H1 (cell line): ENCODE measurements around the gene PRDM5. TPM values are rescaled to one million over a fixed set of nuclear protein-coding genes. Genes with fewer than 3 reads are reported as not detected.

Experiments used
- CTCF ChIA-PET: fragments of 300-600 bp; sonication (Branson Sonifier 250); formaldehyde crosslinking; loops from one replicate; lab custom pipeline; 2021; ENCODE audit not compliant: partially characterized antibody; lab: Charles Lee
- POLR2A ChIA-PET: fragments of 300-600 bp; sonication (Branson Sonifier 250); formaldehyde crosslinking; loops from one replicate; lab custom pipeline; 2021; ENCODE audit warnings: inconsistent platforms; ENCODE audit not compliant: partially characterized antibody; lab: Charles Lee
- DNase-seq, 2 experiments: peaks; one replicate each; pipeline versions ENCODE4 v3.0.0 to v3.0.0-alpha.2; 2010 to 2022; ENCODE audit warnings: low spot score in 2 of 2, low read depth in 1 of 2, mixed read lengths in 1 of 2
- FAIRE-seq: peaks from 2 replicates; lab custom pipeline; 2011; peaks lifted over from hg19 to GRCh38; lab: Jason Lieb, UNC
- H2AFZ ChIP-seq: 2 replicates; pipeline ENCODE4 v1.8.1; 2012; ENCODE audit warnings: low read length, inconsistent platforms
- H2AK5ac ChIP-seq: 2 replicates; pipeline ENCODE4 v1.6.1; 2013; ENCODE audit warnings: low read depth, low read length
- H2BK120ac ChIP-seq: replicated peaks from 2 replicates; pipeline ENCODE3; 2013; ENCODE audit warnings: low read depth, low read length, inconsistent platforms
- H2BK12ac ChIP-seq: 2 replicates; pipeline ENCODE4 v1.6.1; 2013; ENCODE audit warnings: low read depth, low read length
- H2BK15ac ChIP-seq: 2 replicates; pipeline ENCODE4 v1.6.1; 2013; ENCODE audit warnings: low read length
- H2BK20ac ChIP-seq: 2 replicates; pipeline ENCODE4 v1.6.1; 2013; ENCODE audit warnings: low read length
- H2BK5ac ChIP-seq: 2 replicates; pipeline ENCODE4 v1.6.1; 2013; ENCODE audit warnings: low read depth, low read length
- H3K14ac ChIP-seq: 2 replicates; pipeline ENCODE4 v1.6.1; 2013; ENCODE audit warnings: inconsistent platforms; ENCODE audit not compliant: insufficient read length
- H3K18ac ChIP-seq: 2 replicates; pipeline ENCODE4 v1.6.1; 2013; ENCODE audit warnings: low read length; ENCODE audit errors: extremely low read depth
- H3K23ac ChIP-seq: 2 replicates; pipeline ENCODE4 v1.6.1; 2013; ENCODE audit warnings: inconsistent platforms; ENCODE audit not compliant: insufficient read length
- H3K23me2 ChIP-seq: 2 replicates; pipeline ENCODE4 v1.6.1; 2013; ENCODE audit warnings: low read depth, low read length
- H3K27ac ChIP-seq: 2 replicates; pipeline ENCODE4 v1.6.1; 2011; ENCODE audit warnings: low read depth, low read length, inconsistent platforms
- H3K27me3 ChIP-seq, 4 experiments: replicated peaks in 1 of 4; 1 replicate in 1 of 4; 2 replicates in 3 of 4; pipeline versions ENCODE4 v1.6.1 to v1.8.1; 2011 to 2013; ENCODE audit warnings: low read length in 3 of 4, mild to moderate bottlenecking in 3 of 4, inconsistent platforms in 2 of 4, mixed read lengths in 2 of 4, moderate library complexity in 1 of 4; ENCODE audit not compliant: control insufficient read depth in 3 of 4, insufficient read depth in 3 of 4; ENCODE audit errors: extremely low read depth in 1 of 4
- H3K36me3 ChIP-seq, 4 experiments: 2 replicates each; pipeline versions ENCODE4 v1.6.1 to v1.8.1; 2011 to 2013; ENCODE audit warnings: mild to moderate bottlenecking in 4 of 4, low read length in 3 of 4, moderate library complexity in 2 of 4, control low read depth in 1 of 4, inconsistent platforms in 1 of 4; ENCODE audit not compliant: insufficient read depth in 4 of 4, control insufficient read depth in 2 of 4
- H3K4ac ChIP-seq: replicated peaks from 2 replicates; pipeline ENCODE3; 2013; ENCODE audit warnings: low read length, low read depth, mixed read lengths, inconsistent platforms; ENCODE audit not compliant: insufficient read length
- H3K4me1 ChIP-seq, 4 experiments: replicated peaks in 1 of 4; 1 replicate in 1 of 4; 2 replicates in 3 of 4; pipeline versions ENCODE4 v1.6.1 to v1.8.1; 2011 to 2013; ENCODE audit warnings: low read length in 3 of 4, inconsistent platforms in 2 of 4, mixed read lengths in 1 of 4; ENCODE audit not compliant: insufficient read depth in 4 of 4, control insufficient read depth in 3 of 4
- H3K4me2 ChIP-seq, 2 experiments: 2 replicates each; pipeline versions ENCODE4 v1.6.1 to v1.8.1; 2011 to 2013; ENCODE audit warnings: low read depth in 2 of 2, low read length in 2 of 2, control low read depth in 1 of 2, inconsistent platforms in 1 of 2, mild to moderate bottlenecking in 1 of 2; ENCODE audit not compliant: insufficient read depth in 1 of 2
- H3K4me3 ChIP-seq, 4 experiments: fragments of 200-600, 300-600 bp in 1 of 4; sonication (generic), shearing (Covaris generic), sonication (Bioruptor Twin) in 1 of 4; 2 replicates each; pipeline versions ENCODE4 v1.5.1 to v1.8.1; 2011 to 2016; ENCODE audit warnings: low read length in 4 of 4, low read depth in 3 of 4, control low read depth in 2 of 4, inconsistent platforms in 2 of 4, mild to moderate bottlenecking in 2 of 4, mixed read lengths in 1 of 4, moderate library complexity in 1 of 4; ENCODE audit not compliant: insufficient read depth in 2 of 4; ENCODE audit errors: extremely low read depth in 1 of 4
- H3K56ac ChIP-seq: replicated peaks from 2 replicates; pipeline ENCODE3; 2013; ENCODE audit warnings: low read depth, mild to moderate bottlenecking, mixed read lengths, low read length, inconsistent platforms; ENCODE audit not compliant: insufficient read length
- H3K79me1 ChIP-seq: 2 replicates; pipeline ENCODE4 v1.6.1; 2013; ENCODE audit warnings: low read depth, low read length, control low read depth
- H3K79me2 ChIP-seq, 2 experiments: 2 replicates each; pipeline versions ENCODE4 v1.6.1 to v1.8.1; 2012 to 2013; ENCODE audit warnings: low read length in 2 of 2, mild to moderate bottlenecking in 2 of 2, inconsistent platforms in 1 of 2; ENCODE audit not compliant: insufficient read depth in 2 of 2, control insufficient read depth in 1 of 2
- H3K9ac ChIP-seq, 4 experiments: replicated peaks in 1 of 4; 1 replicate in 1 of 4; 2 replicates in 3 of 4; pipeline versions ENCODE4 v1.6.1 to v1.8.1; 2011 to 2013; ENCODE audit warnings: low read depth in 3 of 4, low read length in 3 of 4, control low read depth in 2 of 4, mild to moderate bottlenecking in 2 of 4, moderate library complexity in 2 of 4, inconsistent platforms in 1 of 4; ENCODE audit errors: extremely low read depth in 1 of 4
- H3K9me3 ChIP-seq, 2 experiments: 2 replicates each; pipeline versions ENCODE4 v1.6.1 to v1.8.1; 2012 to 2013; ENCODE audit warnings: mild to moderate bottlenecking in 2 of 2, moderate library complexity in 2 of 2, control low read depth in 1 of 2, inconsistent platforms in 1 of 2, low read depth in 1 of 2, low read length in 1 of 2, mixed read lengths in 1 of 2; ENCODE audit not compliant: insufficient read depth in 2 of 2
- H4K20me1 ChIP-seq, 2 experiments: replicated peaks in 1 of 2; 2 replicates each; pipeline versions ENCODE3 to v1.8.1; 2011 to 2013; ENCODE audit warnings: inconsistent platforms in 2 of 2, low read length in 2 of 2, mild to moderate bottlenecking in 1 of 2; ENCODE audit not compliant: insufficient read depth in 2 of 2, control insufficient read depth in 1 of 2
- H4K5ac ChIP-seq: 2 replicates; pipeline ENCODE4 v1.6.1; 2013; ENCODE audit warnings: low read length, low read depth, mixed read lengths, inconsistent platforms; ENCODE audit not compliant: insufficient read length
- H4K8ac ChIP-seq: 2 replicates; pipeline ENCODE4 v1.8.0; 2013; ENCODE audit warnings: mild to moderate bottlenecking, moderate library complexity, low read length, inconsistent platforms; ENCODE audit not compliant: insufficient read depth; ENCODE audit errors: extremely low read depth
- H4K91ac ChIP-seq: replicated peaks from 2 replicates; pipeline ENCODE3; 2013; ENCODE audit warnings: low read length, mixed read lengths, inconsistent platforms; ENCODE audit not compliant: insufficient read length
- WGBS, 2 experiments: shearing (Covaris generic) in 1 of 2; methylation state at CpG; one replicate each; pipeline versions ENCODE4 v1.1.6 to v1.1.7; 2013 to 2015; ENCODE audit warnings: low lambda C conversion rate in 2 of 2, mixed read lengths in 2 of 2, inconsistent platforms in 1 of 2, low coverage in 1 of 2, missing lambda C conversion rate in 1 of 2; ENCODE audit not compliant: insufficient replicate concordance in 2 of 2, insufficient coverage in 1 of 2, insufficient read length in 1 of 2; ENCODE audit errors: extremely low coverage in 1 of 2, missing lambda C conversion rate in 1 of 2; 5-methylcytosine and 5-hydroxymethylcytosine counted together
- polyA plus RNA-seq, 7 experiments: library from polyadenylated mRNA; depleted of rRNA in 3 of 7; stranded (reverse) in 5 of 7; unstranded in 2 of 7; fragments of >200 nt in 5 of 7; fragments of 200-250 nt in 2 of 7; gene quantifications; 1 replicate in 5 of 7; 2 replicates in 1 of 7; 4 replicates in 1 of 7; pipeline versions ENCODE4 v1.2.1 to v1.2.3, GENCODE V29; 2011 to 2013; ENCODE audit warnings: missing spikeins in 2 of 7, mixed read lengths in 2 of 7
- total RNA-seq: library from RNA; stranded (reverse); fragmentation: NEBNext Ultra II Directional; extraction: Animal tissue kit (Norgen Biotek cat#: 25700); gene quantifications from 2 replicates; pipeline ENCODE4 v1.2.1, GENCODE V29; 2021

Gene PRDM5
- total and polyA plus RNA-seq, 2 of the 8 experiments (the other 6 are each of a cell fraction or from before 2014, with no cell fraction given): 8.2 to 23.4 TPM

- Histone ChIP-seq H2AFZ (no peak overlapping the region), H3K4me2 (no peak overlapping the region), H2AK5ac (no peak overlapping the region), H3K18ac (no peak overlapping the region), H4K8ac (no peak overlapping the region), H3K4me3 (no peak overlapping the region), H3K4ac (no peak overlapping the region), H2BK120ac (no peak overlapping the region), H2BK12ac (no peak overlapping the region), H3K9me3 (no peaks in the 10 kb centered on the region), H3K79me2 (no peaks in the 10 kb centered on the region), H3K9ac (no peak overlapping the region), H3K14ac (no peak overlapping the region), H3K56ac (no peak overlapping the region), H3K27me3 (no peaks in the 10 kb centered on the region), H3K23ac (no peak overlapping the region), H3K4me1 (peaks cover 0 to 2% (median 0%) of the 10 kb centered on the region in 4 experiments; a peak in 1 of 7 replicates), H2BK20ac (no peak overlapping the region), H2BK15ac (no peak overlapping the region), H3K27ac (no peak overlapping the region), H4K5ac (no peak overlapping the region), H3K36me3 (no peaks in the 10 kb centered on the region), H4K20me1 (peaks cover 0 to 2% of the 10 kb centered on the region in 2 experiments), H2BK5ac (no peak overlapping the region), H3K23me2 (no peaks in the 10 kb centered on the region), H3K79me1 (no peaks in the 10 kb centered on the region), H4K91ac (no peak overlapping the region)
- POLR2A ChIA-PET: no interaction called here
- DNase-seq (no peak), FAIRE-seq (no peak)
- CTCF ChIA-PET: no interaction called here
- 87% methylated on average over 3 of the region's 3 CpGs; no CpG with 5 or more reads in 1 of the 2 experiments for WGBS, 2 experiments
Observed at GRCh38 chr4:120821977-120822376, 100.5 kb downstream of the PRDM5 start.
